Gastroesophageal sphincter (tissue), 4 donors: Measurements from ENCODE around the gene SPSB2. TPM values are rescaled to one million over a fixed set of nuclear protein-coding genes. Genes with fewer than 3 reads are reported as not detected.

Experiments used
- ATAC-seq: fragments of 150-250 bp; one replicate; pipeline ENCODE4 v1.9.1; 2016; ENCODE audit warnings: mild to moderate bottlenecking, moderate library complexity
- H3K27ac ChIP-seq, 4 donors: fragments of 200-600 bp; sonication (generic) in 3 of 4; 1 replicate in 3 of 4; 2 replicates in 1 of 4; pipeline ENCODE4 v1.5.1; 2016 to 2019
- H3K27me3 ChIP-seq: fragments of 200-600 bp; sonication (generic); one replicate; pipeline ENCODE4 v1.5.1; 2019
- H3K36me3 ChIP-seq, 2 donors: fragments of 200-600 bp; sonication (generic); one replicate each; pipeline ENCODE4 v1.5.1; 2019; ENCODE audit warnings: control low read depth in 1 of 2
- H3K4me1 ChIP-seq, 3 donors: fragments of 200-600 bp; sonication (generic); 1 replicate in 2 of 3; 2 replicates in 1 of 3; pipeline ENCODE4 v1.5.1; 2016 to 2019; ENCODE audit warnings: control low read depth in 2 of 3
- H3K4me3 ChIP-seq, 2 donors: fragments of 200-600 bp; sonication (generic); one replicate each; pipeline ENCODE4 v1.5.1; 2019; ENCODE audit warnings: mild to moderate bottlenecking in 1 of 2, moderate library complexity in 1 of 2
- H3K9me3 ChIP-seq, 3 donors: fragments of 200-600 bp; sonication (generic); one replicate each; pipeline ENCODE4 v1.5.1; 2017 to 2019; ENCODE audit warnings: control low read depth in 2 of 3
- EP300 ChIP-seq: sonication (generic); formaldehyde crosslinking; IDR thresholded peaks from one replicate; pipeline ENCODE4 v1.6.1; 2017; ENCODE audit warnings: antibody characterized with exemption, mild to moderate bottlenecking
- POLR2A ChIP-seq, 2 donors: fragments of 450-650 bp; IDR thresholded peaks; one replicate each; pipeline ENCODE4 v1.6.1; 2017; ENCODE audit warnings: antibody characterized with exemption in 2 of 2, mild to moderate bottlenecking in 2 of 2, moderate library complexity in 1 of 2
- POLR2AphosphoS5 ChIP-seq: sonication (generic); formaldehyde crosslinking; IDR thresholded peaks from one replicate; pipeline ENCODE4 v1.6.1; 2017; ENCODE audit warnings: antibody characterized with exemption
- WGBS, 2 donors: methylation state at CpG; one replicate each; pipeline ENCODE4 v1.1.5; 2018; ENCODE audit warnings: low coverage in 1 of 2; 5-methylcytosine and 5-hydroxymethylcytosine counted together
- total RNA-seq, 4 donors: library from RNA; depleted of rRNA; stranded (reverse); fragments of >200 nt; gene quantifications; one replicate each; pipeline ENCODE4 v1.1.0, GENCODE V29; 2016
- TF ChIP-seq, protein P1 (sequence below), 4 experiments: fragments of 200-600 bp in 2 of 4; fragments of 450-650 bp in 2 of 4; sonication (generic) in 1 of 4; IDR thresholded peaks; one replicate each; pipeline ENCODE4 v1.5.1; 2017 to 2019; ENCODE audit warnings: antibody characterized with exemption in 4 of 4, mild to moderate bottlenecking in 2 of 4, moderate library complexity in 2 of 4

Gene SPSB2
- total RNA-seq, 4 donors from 2014 or later, result 7.4 to 10.7 (median 8.1) TPM

DNA sequence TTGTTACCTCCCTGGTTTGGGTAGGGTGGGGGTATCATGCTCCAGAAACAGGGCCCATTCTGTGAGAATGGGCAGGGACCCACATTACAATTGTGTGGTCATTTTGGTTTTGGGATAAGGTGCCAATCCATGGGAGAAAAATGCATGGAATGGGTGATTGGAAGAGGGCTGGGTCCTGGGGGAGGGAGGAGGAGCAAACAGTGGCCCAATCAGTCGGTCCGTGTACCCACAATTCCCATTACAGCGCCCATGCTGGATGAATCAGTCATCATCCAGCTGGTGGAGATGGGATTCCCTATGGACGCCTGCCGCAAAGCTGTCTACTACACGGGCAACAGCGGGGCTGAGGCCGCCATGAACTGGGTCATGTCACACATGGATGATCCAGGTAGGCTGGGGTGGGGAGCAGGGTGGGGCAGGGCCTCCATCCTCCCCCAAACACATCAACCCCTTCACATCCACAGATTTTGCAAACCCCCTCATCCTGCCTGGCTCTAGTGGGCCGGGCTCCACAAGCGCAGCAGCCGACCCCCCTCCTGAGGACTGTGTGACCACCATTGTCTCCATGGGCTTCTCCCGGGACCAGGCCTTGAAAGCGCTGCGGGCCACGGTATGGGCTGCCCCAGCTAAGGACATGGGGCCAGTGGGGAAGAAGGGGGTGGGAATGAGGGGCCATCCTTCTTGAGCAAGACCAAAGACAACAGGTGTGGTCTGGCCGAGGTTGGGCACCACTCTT lies 9.3 kb downstream of the SPSB2 start:
- ATAC-seq, result no peak
- H3K27me3 ChIP-seq, result no peaks in the 10 kb centered on the region
- no peak overlapping the region for H3K4me3 ChIP-seq
- H3K27ac ChIP-seq, result no peak overlapping the region
- peaks cover 0 to 17% (median 10%) of the 10 kb centered on the region in 3 donors for H3K4me1 ChIP-seq
- H3K9me3 ChIP-seq, result no peaks in the 10 kb centered on the region
- TF ChIP-seq POLR2A (IDR thresholded peaks at IDR 0.05) (no peak), POLR2AphosphoS5 (no peak)
- TF ChIP-seq, protein P1, sequence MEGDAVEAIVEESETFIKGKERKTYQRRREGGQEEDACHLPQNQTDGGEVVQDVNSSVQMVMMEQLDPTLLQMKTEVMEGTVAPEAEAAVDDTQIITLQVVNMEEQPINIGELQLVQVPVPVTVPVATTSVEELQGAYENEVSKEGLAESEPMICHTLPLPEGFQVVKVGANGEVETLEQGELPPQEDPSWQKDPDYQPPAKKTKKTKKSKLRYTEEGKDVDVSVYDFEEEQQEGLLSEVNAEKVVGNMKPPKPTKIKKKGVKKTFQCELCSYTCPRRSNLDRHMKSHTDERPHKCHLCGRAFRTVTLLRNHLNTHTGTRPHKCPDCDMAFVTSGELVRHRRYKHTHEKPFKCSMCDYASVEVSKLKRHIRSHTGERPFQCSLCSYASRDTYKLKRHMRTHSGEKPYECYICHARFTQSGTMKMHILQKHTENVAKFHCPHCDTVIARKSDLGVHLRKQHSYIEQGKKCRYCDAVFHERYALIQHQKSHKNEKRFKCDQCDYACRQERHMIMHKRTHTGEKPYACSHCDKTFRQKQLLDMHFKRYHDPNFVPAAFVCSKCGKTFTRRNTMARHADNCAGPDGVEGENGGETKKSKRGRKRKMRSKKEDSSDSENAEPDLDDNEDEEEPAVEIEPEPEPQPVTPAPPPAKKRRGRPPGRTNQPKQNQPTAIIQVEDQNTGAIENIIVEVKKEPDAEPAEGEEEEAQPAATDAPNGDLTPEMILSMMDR (IDR thresholded peaks at IDR 0.05), result no peak
- 70% methylated on average over 3 of the region's 16 CpGs; no CpG with 5 or more reads in 1 of the 2 donors for WGBS, 2 donors
- peaks cover 0 to 77% of the 10 kb centered on the region in 2 donors for H3K36me3 ChIP-seq

DNA sequence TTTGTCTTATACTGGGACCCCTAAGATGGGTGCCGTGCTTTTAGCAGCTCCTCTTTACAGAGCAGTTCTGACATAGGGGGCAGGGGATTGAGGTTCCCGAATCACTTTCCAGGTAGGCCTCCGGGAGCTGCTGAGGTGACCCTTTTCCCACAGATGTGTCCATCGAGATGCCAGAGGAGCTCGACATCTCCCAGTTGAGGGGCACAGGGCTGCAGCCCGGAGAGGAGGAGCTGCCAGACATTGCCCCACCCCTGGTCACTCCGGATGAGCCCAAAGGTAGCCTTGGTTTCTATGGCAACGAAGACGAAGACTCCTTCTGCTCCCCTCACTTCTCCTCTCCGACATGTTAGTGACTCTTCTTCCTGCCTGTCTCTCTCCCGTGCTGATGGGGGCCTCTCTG lies 10.1 kb downstream of the SPSB2 start:
- ATAC-seq, result no peak
- Histone ChIP-seq H3K27me3 (no peaks in the 10 kb centered on the region), H3K36me3 (peaks cover 0 to 84% of the 10 kb centered on the region in 2 donors), H3K4me3 (no peak overlapping the region), H3K27ac (no peak overlapping the region), H3K4me1 (peaks cover 0 to 10% (median 4%) of the 10 kb centered on the region in 3 donors), H3K9me3 (no peaks in the 10 kb centered on the region)
- no peak for TF ChIP-seq POLR2A (IDR thresholded peaks at IDR 0.05)
- TF ChIP-seq POLR2AphosphoS5, result no peak
- TF ChIP-seq, protein P1 (IDR thresholded peaks at IDR 0.05), result no peak
- TF ChIP-seq EP300, result no peak
- WGBS, 2 donors, result 80 to 86% methylated on average over 6 to 8 of the region's 11 CpGs

DNA sequence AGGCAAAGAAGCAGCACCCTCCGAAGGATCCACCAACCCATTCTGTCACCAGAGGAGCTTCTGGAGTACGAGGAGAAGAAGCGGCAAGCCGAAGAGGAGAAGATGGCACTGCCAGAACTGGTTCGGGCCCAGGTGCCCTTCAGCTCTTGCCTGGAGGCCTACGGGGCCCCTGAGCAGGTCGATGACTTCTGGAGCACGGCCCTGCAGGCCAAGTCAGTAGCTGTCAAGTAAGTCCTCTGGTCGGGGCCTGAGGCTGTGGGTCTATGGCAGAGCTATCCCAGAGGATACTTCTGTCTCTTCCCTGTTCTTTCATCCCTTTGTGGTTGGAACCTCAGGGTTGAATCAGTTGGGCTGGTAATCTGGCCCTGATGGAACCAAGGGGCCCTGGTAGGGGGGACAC lies 11.7 kb downstream of the SPSB2 start:
- 88 to 90% methylated on average over 9 of the region's 9 CpGs for WGBS, 2 donors
- H3K27me3 ChIP-seq, result no peaks in the 10 kb centered on the region
- peaks cover 0 to 100% of the 10 kb centered on the region in 2 donors for H3K36me3 ChIP-seq
- no peak overlapping the region for H3K27ac ChIP-seq
- peaks cover 0 to 2% (median 0%) of the 10 kb centered on the region in 3 donors for H3K4me1 ChIP-seq
- no peak for ATAC-seq
- no peaks in the 10 kb centered on the region for H3K9me3 ChIP-seq
- no peak overlapping the region for H3K4me3 ChIP-seq
- TF ChIP-seq POLR2A (IDR thresholded peaks at IDR 0.05) (no peak), POLR2AphosphoS5 (no peak), EP300 (no peak)
- TF ChIP-seq, protein P1 (IDR thresholded peaks at IDR 0.05), result no peak

DNA sequence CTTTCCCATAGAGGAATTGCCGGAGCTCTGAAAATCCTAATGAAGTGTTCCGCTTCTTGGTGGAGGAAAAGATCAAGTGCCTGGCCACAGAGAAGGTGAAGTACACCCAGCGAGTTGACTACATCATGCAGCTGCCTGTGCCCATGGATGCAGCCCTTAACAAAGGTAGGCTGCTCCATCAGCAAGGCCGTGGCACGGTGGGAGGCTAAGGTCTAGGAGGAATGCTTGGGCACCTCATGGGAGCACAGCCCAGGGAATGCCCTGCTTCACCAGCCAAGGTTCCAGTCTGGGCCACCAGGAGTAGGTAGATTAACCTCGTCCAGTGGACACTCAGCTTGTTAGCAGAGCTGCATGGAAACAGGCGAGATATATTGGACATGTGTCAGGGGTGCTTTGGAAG lies 12.2 kb downstream of the SPSB2 start:
- TF ChIP-seq EP300 (no peak), POLR2A (IDR thresholded peaks at IDR 0.05) (no peak), POLR2AphosphoS5 (no peak)
- TF ChIP-seq, protein P1 (IDR thresholded peaks at IDR 0.05), result no peak
- no peak for ATAC-seq
- no peak overlapping the region for H3K4me3 ChIP-seq
- no peak overlapping the region for H3K27ac ChIP-seq
- no peaks in the 10 kb centered on the region for H3K9me3 ChIP-seq
- H3K27me3 ChIP-seq, result no peaks in the 10 kb centered on the region
- no peaks in the 10 kb centered on the region for H3K4me1 ChIP-seq
- WGBS, 2 donors, result 100% methylated on average over 2 of the region's 7 CpGs; no CpG with 5 or more reads in 1 of the 2 donors
- H3K36me3 ChIP-seq, result peaks cover 0 to 100% of the 10 kb centered on the region in 2 donors

DNA sequence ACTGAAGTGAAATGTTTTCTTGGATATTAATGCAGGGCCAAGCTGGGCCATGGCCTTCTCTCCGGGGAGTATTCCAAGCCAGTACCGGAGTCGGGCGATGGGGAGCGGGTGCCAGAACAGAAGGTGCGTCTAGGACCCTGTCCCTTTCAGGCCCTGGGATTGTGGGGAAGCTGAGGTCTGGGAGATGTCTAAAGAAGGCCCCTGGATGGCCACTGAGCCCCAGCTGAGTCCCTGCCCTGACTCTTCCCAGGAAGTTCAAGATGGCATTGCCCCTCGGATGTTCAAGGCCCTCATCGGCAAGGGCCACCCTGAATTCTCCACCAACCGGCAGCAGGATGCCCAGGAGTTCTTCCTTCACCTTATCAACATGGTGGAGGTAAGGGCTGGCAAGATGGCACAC lies 13.0 kb downstream of the SPSB2 start:
- Histone ChIP-seq H3K9me3 (no peaks in the 10 kb centered on the region), H3K4me3 (no peak overlapping the region), H3K36me3 (peaks cover 0 to 100% of the 10 kb centered on the region in 2 donors), H3K27ac (no peak overlapping the region), H3K4me1 (peaks cover 0 to under 1% (median 0%) of the 10 kb centered on the region in 3 donors), H3K27me3 (no peaks in the 10 kb centered on the region)
- 88% methylated on average over 6 of the region's 9 CpGs; no CpG with 5 or more reads in 1 of the 2 donors for WGBS, 2 donors
- TF ChIP-seq, protein P1 (IDR thresholded peaks at IDR 0.05), result no peak
- no peak for TF ChIP-seq POLR2A (IDR thresholded peaks at IDR 0.05)
- no peak for TF ChIP-seq POLR2AphosphoS5
- no peak for TF ChIP-seq EP300
- ATAC-seq, result no peak
